MCF 10A (cell line): ENCODE results near the gene ABAT. TPM values are rescaled to one million over a fixed set of nuclear protein-coding genes. Genes with fewer than 3 reads are reported as not detected.
"Not testable (repeated sequence)": the region's sequence is repeated elsewhere in the genome, so short reads cannot be mapped to it uniquely, and the experiment has no call there.

ENCODE experiments used
- BruUV-seq: library from RNA; stranded (reverse); fragments of 400-500 nt; replicated peaks from 2 replicates; lab custom pipeline; 2021; lab: Mats Ljungman, UMichigan
- CTCF ChIA-PET: fragments of 300-600 bp; sonication (Branson Sonifier 250); formaldehyde crosslinking; extraction: SDS; loops from one replicate; lab custom pipeline; 2021; ENCODE audit warnings: antibody characterized with exemption, inconsistent platforms; lab: Yijun Ruan, JAX
- POLR2A ChIA-PET: fragments of 300-600, 350-650 bp; sonication (Branson Sonifier 250); formaldehyde crosslinking; extraction: SDS; loops from one replicate; lab custom pipeline; 2020; ENCODE audit warnings: antibody characterized with exemption, inconsistent platforms; lab: Yijun Ruan, JAX
- DNase-seq: peaks from one replicate; pipeline ENCODE4 v3.0.0-alpha.2; 2018; ENCODE audit not compliant: unreplicated experiment
- H3K27ac Mint-ChIP-seq: one replicate; pipeline ENCODE4 v1.8.0; 2022; ENCODE audit warnings: mild to moderate bottlenecking, low read depth, mixed read lengths; ENCODE audit not compliant: unreplicated experiment
- H3K27me3 Mint-ChIP-seq: one replicate; pipeline ENCODE4 v1.8.0; 2022; ENCODE audit warnings: mixed read lengths; ENCODE audit not compliant: insufficient read depth, unreplicated experiment
- H3K36me3 Mint-ChIP-seq: one replicate; pipeline ENCODE4 v1.8.0; 2022; ENCODE audit warnings: mild to moderate bottlenecking, moderate library complexity, mixed read lengths; ENCODE audit not compliant: insufficient read depth, unreplicated experiment
- H3K4me1 Mint-ChIP-seq: one replicate; pipeline ENCODE4 v1.8.0; 2022; ENCODE audit warnings: mixed read lengths; ENCODE audit not compliant: insufficient read depth, unreplicated experiment
- H3K4me3 Mint-ChIP-seq: one replicate; pipeline ENCODE4 v1.8.0; 2022; ENCODE audit warnings: mild to moderate bottlenecking, moderate library complexity, mixed read lengths; ENCODE audit not compliant: unreplicated experiment
- H3K9me3 Mint-ChIP-seq: one replicate; pipeline ENCODE4 v1.8.0; 2022; ENCODE audit warnings: mixed read lengths; ENCODE audit not compliant: unreplicated experiment
- CTCF ChIP-seq: fragments of 200-600 bp; IDR thresholded peaks from one replicate; pipeline ENCODE4 v1.8.0; 2022; ENCODE audit warnings: antibody characterized with exemption, mild to moderate bottlenecking; ENCODE audit not compliant: unreplicated experiment
- intact Hi-C: fragments of 100-400 bp; cut with micrococcal nuclease; formaldehyde crosslinking; loops from 2 replicates; pipeline ENCODE4 v1.14.1; 2022
- total RNA-seq: library from RNA; stranded (reverse); gene quantifications from 2 replicates; pipeline ENCODE4 v1.2.3, GENCODE V29; 2022

The ABAT gene
- total RNA-seq, 1 experiment from 2014 or later = 3.0 TPM

GRCh38 chr16:8782673-8783072 is 108.3 kb downstream of the ABAT start:
- no peak overlapping the region for H3K4me3 Mint-ChIP-seq
- H3K36me3 Mint-ChIP-seq = no peaks in the 10 kb centered on the region
- no peaks in the 10 kb centered on the region for H3K4me1 Mint-ChIP-seq
- ChIA-PET CTCF (interaction anchor here (2.4 to 12.4 kb wide), 2 partner anchors 9 to 117 kb away, joined by 11 to 303 read pairs; partner anchors contain the start of gene ABAT), POLR2A (no interaction called here)
- intact Hi-C loops = no loop called here
- BruUV-seq = no TSS peak
- no peak for DNase-seq
- H3K9me3 Mint-ChIP-seq = no peaks in the 10 kb centered on the region
- no peak for TF ChIP-seq CTCF
- H3K27me3 Mint-ChIP-seq = peaks cover 23% of the 10 kb centered on the region
- no peak overlapping the region for H3K27ac Mint-ChIP-seq

GRCh38 chr16:8785408-8785807 is 111.0 kb downstream of the ABAT start:
- no peaks in the 10 kb centered on the region for H3K4me1 Mint-ChIP-seq
- POLR2A ChIA-PET = no interaction called here

GRCh38 chr16:8786316-8786715 is 111.9 kb downstream of the ABAT start:
- H3K27ac Mint-ChIP-seq, H3K9me3 Mint-ChIP-seq, H3K36me3 Mint-ChIP-seq, DNase-seq, H3K4me3 Mint-ChIP-seq, intact Hi-C loops, H3K4me1 Mint-ChIP-seq, BruUV-seq: not testable (repeated sequence)
- H3K27me3 Mint-ChIP-seq = peaks cover 14% of the 10 kb centered on the region
- ChIA-PET CTCF (interaction anchor here (0.6 to 12.4 kb wide), 7 partner anchors 8 to 219 kb away, joined by 3 to 303 read pairs (median 3); partner anchors contain the start of gene ABAT), POLR2A (interaction anchor here (0.7 kb wide), 1 partner anchor 123 kb away, joined by 3 read pairs; no protein-coding TSS in a partner anchor)

More at GRCh38 chr16:8785408-8785807, 111.0 kb downstream of the ABAT start:
- intact Hi-C loops = no loop called here
- DNase-seq = no peak
- H3K27me3 Mint-ChIP-seq = peaks cover 23% of the 10 kb centered on the region
- no peak for TF ChIP-seq CTCF
- no TSS peak for BruUV-seq
- CTCF ChIA-PET = interaction anchor here (0.8 to 12.4 kb wide), 4 partner anchors 9 to 119 kb away, joined by 3 to 303 read pairs (median 3); partner anchors contain the start of genes ABAT, PMM2 and TMEM186
- H3K27ac Mint-ChIP-seq = no peak overlapping the region
- no peaks in the 10 kb centered on the region for H3K9me3 Mint-ChIP-seq
- H3K4me3 Mint-ChIP-seq = no peak overlapping the region
- no peaks in the 10 kb centered on the region for H3K36me3 Mint-ChIP-seq

GRCh38 chr16:8788578-8789172 is 114.3 kb downstream of the ABAT start:
- TF ChIP-seq CTCF = no peak
- Mint-ChIP-seq H3K27me3 (no peaks in the 10 kb centered on the region), H3K4me1 (no peaks in the 10 kb centered on the region), H3K36me3 (no peaks in the 10 kb centered on the region), H3K9me3 (no peaks in the 10 kb centered on the region), H3K4me3 (no peak overlapping the region), H3K27ac (no peak overlapping the region)
- CTCF ChIA-PET = interaction anchor here (0.6 to 12.4 kb wide), 8 partner anchors 8 to 221 kb away, joined by 3 to 303 read pairs (median 4); partner anchors contain the start of genes ABAT, PMM2 and TMEM186
- no TSS peak for BruUV-seq
- intact Hi-C loops = no loop called here
- POLR2A ChIA-PET = interaction anchor here (0.9 kb wide), 1 partner anchor 82 kb away, joined by 4 read pairs; no protein-coding TSS in a partner anchor
- no peak for DNase-seq
